GM23338 (cell line): ENCODE data around the gene PDSS1.

Source experiments
- POLR2AphosphoS5 ChIP-seq: IDR thresholded peaks from 2 replicates; pipeline ENCODE4 v1.6.1; 2016; ENCODE audit warnings: antibody characterized with exemption, low read depth
- REST ChIP-seq: IDR thresholded peaks from one replicate; pipeline ENCODE4 v1.6.1; 2018; ENCODE audit warnings: antibody characterized with exemption; ENCODE audit not compliant: unreplicated experiment
- TF ChIP-seq, protein P1 (sequence below), 2 experiments: fragments of 200-600 bp in 1 of 2; sonication (generic) in 1 of 2; conservative IDR thresholded peaks; 2 replicates each; pipeline versions ENCODE4 v1.5.1 to v1.6.1; 2016 to 2017; ENCODE audit warnings: antibody characterized with exemption in 2 of 2, low read depth in 2 of 2, mild to moderate bottlenecking in 2 of 2, moderate library complexity in 1 of 2

- TF ChIP-seq, protein P1, sequence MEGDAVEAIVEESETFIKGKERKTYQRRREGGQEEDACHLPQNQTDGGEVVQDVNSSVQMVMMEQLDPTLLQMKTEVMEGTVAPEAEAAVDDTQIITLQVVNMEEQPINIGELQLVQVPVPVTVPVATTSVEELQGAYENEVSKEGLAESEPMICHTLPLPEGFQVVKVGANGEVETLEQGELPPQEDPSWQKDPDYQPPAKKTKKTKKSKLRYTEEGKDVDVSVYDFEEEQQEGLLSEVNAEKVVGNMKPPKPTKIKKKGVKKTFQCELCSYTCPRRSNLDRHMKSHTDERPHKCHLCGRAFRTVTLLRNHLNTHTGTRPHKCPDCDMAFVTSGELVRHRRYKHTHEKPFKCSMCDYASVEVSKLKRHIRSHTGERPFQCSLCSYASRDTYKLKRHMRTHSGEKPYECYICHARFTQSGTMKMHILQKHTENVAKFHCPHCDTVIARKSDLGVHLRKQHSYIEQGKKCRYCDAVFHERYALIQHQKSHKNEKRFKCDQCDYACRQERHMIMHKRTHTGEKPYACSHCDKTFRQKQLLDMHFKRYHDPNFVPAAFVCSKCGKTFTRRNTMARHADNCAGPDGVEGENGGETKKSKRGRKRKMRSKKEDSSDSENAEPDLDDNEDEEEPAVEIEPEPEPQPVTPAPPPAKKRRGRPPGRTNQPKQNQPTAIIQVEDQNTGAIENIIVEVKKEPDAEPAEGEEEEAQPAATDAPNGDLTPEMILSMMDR (conservative IDR thresholded peaks at IDR 0.05; ENCODE audit: low read depth in 2 of 2): no peak
- TF ChIP-seq POLR2AphosphoS5 (no peak), REST (no peak)
Measured at GRCh38 chr10:26690731-26691475, 6.6 kb upstream of the PDSS1 start.
